Mesodermal cell (in vitro differentiated cells): ENCODE data around the gene SPTBN4.

Experiments used
- H3K27ac ChIP-seq: 2 replicates; pipeline ENCODE4 v1.7.0; 2013; ENCODE audit warnings: mild to moderate bottlenecking, low read depth, low read length, moderate library complexity; ENCODE audit not compliant: severe bottlenecking
- H3K36me3 ChIP-seq: 2 replicates; pipeline ENCODE4 v1.7.1; 2013; ENCODE audit warnings: mild to moderate bottlenecking, low read length, moderate library complexity; ENCODE audit not compliant: control insufficient read depth, insufficient read depth
- H3K4me1 ChIP-seq: one replicate; pipeline ENCODE4 v1.7.1; 2013; ENCODE audit warnings: mild to moderate bottlenecking, low read length; ENCODE audit not compliant: insufficient read depth, control insufficient read depth, poor library complexity, severe bottlenecking
- H3K4me3 ChIP-seq: 2 replicates; pipeline ENCODE4 v1.7.0; 2013; ENCODE audit warnings: low read length, control low read depth, mild to moderate bottlenecking; ENCODE audit not compliant: insufficient read depth, poor library complexity, severe bottlenecking; ENCODE audit errors: extremely low read depth
- H3K9me3 ChIP-seq: 2 replicates; pipeline ENCODE4 v1.7.1; 2013; ENCODE audit warnings: mild to moderate bottlenecking, low read length, moderate library complexity; ENCODE audit not compliant: control insufficient read depth
- WGBS, 2 experiments: methylation state at CpG; one replicate each; pipeline ENCODE4 v1.1.5; 2013; ENCODE audit warnings: missing lambda C conversion rate in 2 of 2; ENCODE audit not compliant: insufficient coverage in 2 of 2; 5-methylcytosine and 5-hydroxymethylcytosine counted together

SPTBN4 gene

DNA sequence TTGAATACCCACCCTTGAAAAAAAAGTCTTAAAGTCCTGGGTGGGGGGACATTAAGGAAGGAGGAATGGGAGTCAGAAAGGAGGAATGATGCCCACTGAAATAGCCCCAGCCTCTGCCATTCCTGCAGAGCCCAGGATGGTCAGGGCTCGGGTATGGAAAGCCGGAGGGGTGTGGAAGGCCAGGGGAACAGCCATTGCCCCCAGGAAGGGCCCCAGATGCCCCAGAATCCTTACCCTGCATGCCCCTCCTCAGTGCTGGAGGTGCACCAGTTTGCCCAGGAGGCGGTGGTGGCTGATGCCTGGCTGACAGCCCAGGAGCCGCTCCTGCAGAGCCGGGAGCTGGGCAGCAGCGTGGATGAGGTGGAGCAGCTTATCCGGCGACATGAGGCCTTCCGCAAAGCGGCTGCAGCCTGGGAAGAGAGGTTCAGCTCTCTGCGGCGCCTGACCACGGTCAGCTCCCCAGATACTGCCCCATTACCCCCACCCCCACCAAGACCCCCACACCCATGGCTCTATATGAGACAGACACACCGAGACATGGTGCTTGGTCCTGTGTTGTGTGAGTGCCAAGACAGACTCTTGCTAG is 99.2 kb downstream of the SPTBN4 start:
- Histone ChIP-seq H3K27ac (no peak overlapping the region), H3K4me3 (no peak overlapping the region), H3K4me1 (peaks cover 2% of the 10 kb centered on the region), H3K36me3 (no peaks in the 10 kb centered on the region), H3K9me3 (no peaks in the 10 kb centered on the region)
- WGBS, 2 experiments, result 81 to 91% methylated on average over 8 to 9 of the region's 14 CpGs

DNA sequence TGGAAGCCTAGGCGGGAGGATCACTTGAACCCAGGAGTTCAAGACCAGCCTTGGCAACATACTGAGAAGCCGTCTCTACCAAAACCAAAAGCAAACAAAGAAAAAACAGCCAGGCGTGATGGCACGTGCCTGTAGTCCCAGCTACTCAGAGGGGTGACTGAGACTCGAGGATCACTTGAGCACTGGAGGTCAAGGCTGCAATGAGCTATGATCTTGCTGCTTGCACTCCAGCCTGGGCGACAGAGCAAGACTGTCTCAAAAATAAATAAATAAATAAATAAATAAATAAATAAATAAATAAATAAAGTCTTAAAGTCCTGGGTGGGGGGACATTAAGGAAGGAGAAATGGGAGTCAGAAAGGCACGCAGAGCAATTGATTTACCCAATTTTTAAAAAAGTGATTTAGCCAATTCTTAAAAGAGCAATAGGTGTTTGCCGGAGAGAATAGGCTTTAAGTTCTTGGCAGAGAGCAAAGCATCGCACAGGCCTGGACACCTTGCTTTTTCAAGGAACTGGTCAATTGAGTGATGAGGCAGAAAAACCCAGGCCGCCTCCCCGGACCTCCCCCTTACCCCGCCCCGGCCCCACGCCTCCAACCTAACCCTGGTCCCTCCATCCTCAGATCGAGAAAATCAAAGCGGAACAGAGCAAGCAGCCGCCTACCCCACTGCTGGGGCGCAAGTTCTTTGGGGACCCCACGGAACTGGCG is 100.4 kb downstream of the SPTBN4 start:
- Histone ChIP-seq H3K4me3 (peak overlapping the region; percentile 5), H3K9me3 (no peaks in the 10 kb centered on the region), H3K36me3 (no peaks in the 10 kb centered on the region), H3K27ac (no peak overlapping the region), H3K4me1 (peaks cover 2% of the 10 kb centered on the region)
- WGBS, 2 experiments, result 46 to 47% methylated on average over 7 to 8 of the region's 20 CpGs

DNA sequence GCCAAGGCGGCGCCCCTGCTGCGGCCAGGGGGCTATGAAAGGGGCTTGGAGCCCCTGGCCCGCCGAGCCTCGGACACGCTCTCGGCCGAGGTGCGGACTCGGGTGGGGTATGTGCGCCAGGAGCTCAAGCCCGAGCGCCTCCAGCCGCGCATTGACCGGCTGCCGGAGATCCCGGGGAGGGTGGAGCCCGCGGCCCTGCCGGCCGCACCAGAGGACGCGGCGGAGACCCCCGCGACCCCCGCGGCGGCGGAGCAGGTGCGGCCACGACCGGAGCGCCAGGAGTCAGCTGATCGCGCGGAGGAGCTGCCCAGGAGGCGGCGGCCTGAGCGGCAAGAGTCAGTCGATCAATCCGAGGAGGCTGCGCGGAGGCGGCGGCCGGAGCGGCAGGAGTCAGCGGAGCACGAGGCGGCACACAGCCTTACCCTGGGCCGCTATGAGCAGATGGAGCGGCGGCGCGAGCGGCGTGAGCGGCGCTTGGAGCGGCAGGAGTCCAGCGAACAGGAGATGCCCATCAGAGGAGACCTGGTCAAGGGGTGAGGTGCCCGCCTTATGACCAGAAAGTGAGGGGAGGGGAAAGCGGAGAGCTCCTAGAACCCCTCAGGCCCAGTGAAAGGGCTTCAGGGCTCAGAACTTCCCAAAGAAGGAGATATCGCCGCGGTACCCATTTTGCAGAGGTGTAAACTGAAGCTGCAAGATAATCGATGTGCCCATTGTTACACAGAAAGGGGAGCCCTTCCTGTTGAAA is 101.1 kb downstream of the SPTBN4 start:
- Histone ChIP-seq H3K4me3 (peak overlapping the region; percentile 5), H3K36me3 (no peaks in the 10 kb centered on the region), H3K4me1 (peaks cover 2% of the 10 kb centered on the region), H3K27ac (no peak overlapping the region), H3K9me3 (no peaks in the 10 kb centered on the region)
- 6 to 12% methylated on average over 42 to 70 of the region's 70 CpGs for WGBS, 2 experiments

DNA sequence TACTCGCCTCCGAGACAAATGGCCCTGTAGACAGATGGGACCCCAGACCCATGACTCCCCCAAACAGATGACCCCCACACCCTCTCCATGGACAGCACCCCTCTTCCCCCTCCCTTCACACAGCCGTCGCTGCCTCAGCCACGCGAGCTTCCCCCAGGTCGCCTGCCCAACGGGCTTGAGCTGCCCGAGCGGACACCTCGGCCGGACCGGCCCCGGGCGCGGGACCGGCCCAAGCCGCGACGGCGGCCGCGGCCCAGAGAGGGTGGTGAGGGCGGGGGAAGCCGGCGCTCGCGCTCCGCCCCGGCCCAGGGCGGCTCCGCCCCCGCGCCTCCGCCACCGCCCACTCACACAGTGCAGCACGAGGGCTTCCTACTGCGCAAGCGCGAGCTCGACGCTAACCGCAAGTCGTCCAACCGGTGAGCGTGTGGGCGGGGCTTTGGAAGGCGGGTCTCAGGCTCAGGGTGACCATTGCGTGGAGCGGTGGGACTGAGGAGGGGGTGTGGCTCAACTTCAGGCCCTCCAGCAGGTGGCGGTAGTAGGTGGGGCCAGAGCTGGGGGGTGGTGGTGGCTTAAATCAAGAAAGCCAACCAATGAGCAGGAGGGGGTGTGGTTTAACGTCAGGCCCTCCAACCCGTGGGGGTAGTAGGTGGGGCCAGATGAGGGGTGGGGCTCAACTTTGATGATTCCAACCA is 103.7 kb downstream of the SPTBN4 start:
- no peaks in the 10 kb centered on the region for H3K36me3 ChIP-seq
- H3K27ac ChIP-seq, result no peak overlapping the region
- H3K4me1 ChIP-seq, result peaks cover 2% of the 10 kb centered on the region
- WGBS, 2 experiments, result 0 to 1% methylated on average over 11 to 34 of the region's 53 CpGs
- peak overlapping the region; percentile 43 for H3K4me3 ChIP-seq
- H3K9me3 ChIP-seq, result no peaks in the 10 kb centered on the region

DNA sequence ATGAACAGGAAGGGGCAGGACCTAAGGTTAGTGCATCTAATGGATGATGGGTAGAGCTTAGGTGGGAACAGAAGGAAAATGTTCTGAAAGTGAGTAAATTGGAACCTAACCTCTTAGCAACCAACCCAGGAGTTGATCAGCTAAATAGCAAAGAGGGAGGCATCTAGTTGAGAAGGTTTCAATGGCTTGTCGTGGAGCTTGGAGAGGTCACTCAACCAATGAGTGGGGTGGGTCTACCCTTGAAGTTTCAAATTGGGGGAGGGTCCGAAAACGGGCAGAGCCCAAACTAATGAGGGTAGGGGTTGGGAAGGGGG is 104.2 kb downstream of the SPTBN4 start:
- Histone ChIP-seq H3K9me3 (no peaks in the 10 kb centered on the region), H3K4me3 (no peak overlapping the region), H3K36me3 (no peaks in the 10 kb centered on the region), H3K4me1 (peaks cover 5% of the 10 kb centered on the region), H3K27ac (no peak overlapping the region)
- 51 to 68% methylated on average over 3 of the region's 3 CpGs for WGBS, 2 experiments

DNA sequence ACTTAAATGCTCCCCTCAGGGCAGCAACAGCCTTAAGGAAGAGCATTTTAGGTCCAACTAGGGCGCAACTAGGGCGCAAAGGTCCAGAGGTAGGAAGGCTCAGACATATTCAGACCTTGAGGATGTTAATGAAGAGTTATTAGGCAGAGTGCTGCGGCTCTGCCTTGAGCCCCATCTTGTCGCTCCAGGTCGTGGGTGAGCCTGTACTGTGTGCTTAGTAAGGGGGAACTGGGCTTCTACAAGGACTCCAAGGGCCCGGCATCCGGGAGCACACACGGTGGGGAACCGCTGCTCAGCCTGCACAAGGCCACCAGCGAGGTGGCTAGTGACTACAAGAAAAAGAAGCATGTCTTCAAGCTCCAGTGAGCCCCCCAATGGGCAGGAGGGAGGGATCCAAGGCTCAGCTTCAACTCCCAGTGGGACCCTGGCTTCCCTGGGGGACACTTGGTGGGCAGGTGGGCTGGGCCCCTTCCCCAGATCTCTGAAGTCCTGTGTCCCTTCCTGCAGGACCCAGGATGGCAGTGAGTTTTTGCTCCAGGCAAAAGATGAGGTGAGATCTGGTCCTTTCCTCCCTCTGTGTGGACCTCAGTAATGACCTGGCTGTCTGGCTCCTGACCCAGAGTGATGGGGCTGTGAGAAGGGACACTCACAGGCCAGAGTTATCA is 105.2 kb downstream of the SPTBN4 start:
- 86 to 89% methylated on average over 10 of the region's 10 CpGs for WGBS, 2 experiments
- peaks cover 7% of the 10 kb centered on the region for H3K4me1 ChIP-seq
- H3K27ac ChIP-seq, result no peak overlapping the region
- no peaks in the 10 kb centered on the region for H3K9me3 ChIP-seq
- H3K36me3 ChIP-seq, result no peaks in the 10 kb centered on the region
- no peak overlapping the region for H3K4me3 ChIP-seq

DNA sequence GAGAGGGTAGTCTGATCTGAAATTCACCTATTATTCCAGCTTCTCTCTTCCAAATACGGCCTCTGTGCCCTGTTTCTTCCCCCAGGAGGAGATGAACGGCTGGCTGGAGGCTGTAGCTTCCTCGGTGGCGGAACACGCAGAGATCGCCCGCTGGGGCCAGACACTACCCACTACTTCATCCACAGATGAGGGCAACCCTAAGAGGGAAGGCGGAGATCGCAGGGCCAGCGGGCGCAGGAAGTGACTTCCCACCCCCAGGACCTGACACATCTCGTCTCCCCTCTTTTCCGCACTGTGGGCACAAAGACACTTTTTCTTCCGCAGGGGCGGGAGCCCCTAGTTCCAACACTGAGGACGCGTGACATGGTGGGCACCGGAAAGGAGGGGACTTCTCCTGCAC is 108.5 kb downstream of the SPTBN4 start:
- Histone ChIP-seq H3K4me1 (peaks cover 8% of the 10 kb centered on the region), H3K4me3 (no peak overlapping the region), H3K27ac (no peak overlapping the region), H3K9me3 (no peaks in the 10 kb centered on the region), H3K36me3 (peaks cover 21% of the 10 kb centered on the region)
- WGBS, 2 experiments, result 70 to 89% methylated on average over 7 to 10 of the region's 18 CpGs

DNA sequence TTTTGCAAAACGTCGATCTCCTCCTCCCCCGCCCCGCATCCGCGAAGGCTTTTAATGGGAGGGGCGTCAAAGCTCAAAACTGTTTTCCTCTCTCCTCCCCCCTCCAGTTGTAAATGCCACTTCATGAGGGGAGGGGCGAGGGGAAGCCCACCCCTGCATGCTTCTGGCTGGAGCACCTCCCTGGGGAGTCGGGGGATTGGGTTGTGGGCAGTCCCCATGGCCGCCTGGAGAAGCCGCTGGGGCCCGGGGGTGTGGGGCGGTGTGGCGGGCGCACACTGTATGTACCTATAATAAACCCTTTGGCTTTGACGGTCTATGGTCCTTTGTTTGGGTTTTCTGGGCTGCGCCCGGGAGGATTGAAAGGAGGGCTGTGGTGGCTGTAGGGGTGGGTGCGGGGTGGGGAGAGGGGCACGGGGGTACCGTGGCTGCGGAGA is 109.4 kb downstream of the SPTBN4 start:
- Histone ChIP-seq H3K27ac (no peak overlapping the region), H3K4me1 (peaks cover 8% of the 10 kb centered on the region), H3K4me3 (peak overlapping the region; percentile 74), H3K36me3 (peaks cover 30% of the 10 kb centered on the region), H3K9me3 (no peaks in the 10 kb centered on the region)
- WGBS, 2 experiments, result 0 to 7% methylated on average over 4 to 10 of the region's 22 CpGs

DNA sequence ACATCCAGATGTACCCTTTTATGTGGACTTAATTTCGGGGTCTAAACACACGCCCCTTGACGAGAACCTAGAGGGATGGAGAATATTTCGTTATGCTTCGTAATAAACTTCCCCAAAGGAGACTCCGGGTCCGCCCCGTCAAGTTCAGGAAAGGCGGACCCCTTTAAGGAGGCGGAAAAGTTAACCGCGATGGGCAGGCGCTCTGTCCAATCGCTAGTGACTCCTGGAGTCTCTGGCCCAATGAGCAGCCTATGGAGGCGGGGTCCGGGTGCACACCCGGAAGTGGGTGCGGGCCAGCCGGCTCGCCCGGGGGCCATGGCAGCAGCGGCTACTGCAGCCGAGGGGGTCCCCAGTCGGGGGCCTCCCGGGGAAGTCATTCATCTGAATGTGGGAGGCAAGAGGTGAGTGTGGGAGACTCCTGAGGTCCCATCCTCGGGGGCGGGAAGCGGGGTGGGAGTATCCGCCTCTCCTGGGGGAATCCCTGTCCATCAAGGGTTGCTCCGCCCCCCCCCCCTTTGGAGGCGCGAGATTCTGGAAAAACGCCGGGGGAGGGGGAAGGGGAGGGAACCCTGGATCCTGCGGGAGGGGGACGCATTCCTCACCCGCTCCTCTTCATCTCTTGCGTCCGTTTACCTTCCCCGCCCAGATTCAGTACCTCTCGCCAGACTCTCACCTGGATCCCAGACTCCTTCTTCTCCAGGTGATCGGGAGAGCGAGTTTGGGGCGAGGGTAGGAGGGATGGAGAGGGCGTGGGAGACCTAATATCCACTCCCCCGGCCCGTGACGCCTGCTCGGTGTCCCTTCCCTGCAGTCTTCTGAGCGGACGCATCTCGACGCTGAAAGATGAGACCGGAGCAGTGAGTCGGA is 110.0 kb downstream of the SPTBN4 start, which contains the start of gene SHKBP1:
Gene SHKBP1 (plus strand): TSS at position 289 of the 867 bp plus-strand sequence. CDS start 27 bp downstream, at position 316.
- Histone ChIP-seq H3K4me3 (peak within 1 kb of the TSS; percentile 74), H3K27ac (no peak within 1 kb of the TSS), H3K9me3 (no peaks in the 10 kb centered on the region), H3K4me1 (peaks cover 8% of the 10 kb centered on the region), H3K36me3 (peaks cover 36% of the 10 kb centered on the region)
- WGBS, 2 experiments, result 0 to 1% methylated on average over 20 to 30 of the region's 55 CpGs
